Upper lobe of right lung (tissue), 1 donor: ENCODE results near the gene YEATS4. TPM values are rescaled to one million over a fixed set of nuclear protein-coding genes. Genes with fewer than 3 reads are reported as not detected.

Source experiments
- ATAC-seq: fragments of 200-7000 bp; cut with Tn5 transposase; one replicate; pipeline ENCODE4 v1.9.1; 2020; ENCODE audit warnings: mild to moderate bottlenecking, moderate library complexity
- DNase-seq: peaks from one replicate; pipeline ENCODE4 v3.0.0-alpha.2; 2020
- H3K27ac ChIP-seq: fragments of 200-600 bp; one replicate; pipeline ENCODE4 v1.8.0; 2022
- H3K27me3 ChIP-seq: fragments of 200-600 bp; one replicate; pipeline ENCODE4 v1.8.0; 2022; ENCODE audit warnings: mild to moderate bottlenecking
- H3K36me3 ChIP-seq: fragments of 200-600 bp; one replicate; pipeline ENCODE4 v1.8.0; 2022
- H3K4me1 ChIP-seq: fragments of 200-600 bp; one replicate; pipeline ENCODE4 v1.8.0; 2022
- H3K4me3 ChIP-seq: fragments of 200-600 bp; one replicate; pipeline ENCODE4 v1.8.0; 2022; ENCODE audit warnings: mild to moderate bottlenecking
- H3K9me3 ChIP-seq: fragments of 200-600 bp; one replicate; pipeline ENCODE4 v1.8.0; 2022
- CTCF ChIP-seq: fragments of 200-600 bp; IDR thresholded peaks from one replicate; pipeline ENCODE4 v1.8.0; 2022; ENCODE audit warnings: antibody characterized with exemption
- intact Hi-C: fragments of 100-400 bp; cut with DNase I; formaldehyde crosslinking; loops from one replicate; pipeline ENCODE4 v1.11.0; 2022
- total RNA-seq: library from RNA; stranded (reverse); fragmentation: NEBNext Ultra II Directional; extraction: Animal tissue kit (Norgen Biotek cat#: 25700); gene quantifications from one replicate; pipeline ENCODE4 v1.2.1, GENCODE V29; 2021
- donor health status: DM: no; HTN: yes; CAD: no; lungs with severe emphysema.

The YEATS4 gene
- total RNA-seq, 1 donor from 2014 or later: 11.4 TPM

- no peak overlapping the region for H3K4me3 ChIP-seq
- no peak for DNase-seq
- peak overlapping the region; percentile 42 for H3K27ac ChIP-seq
- H3K36me3 ChIP-seq: no peaks in the 10 kb centered on the region
- H3K9me3 ChIP-seq: no peaks in the 10 kb centered on the region
- ATAC-seq: no peak
- no peaks in the 10 kb centered on the region for H3K27me3 ChIP-seq
- intact Hi-C loops: no loop called here
- H3K4me1 ChIP-seq: peaks cover 41% of the 10 kb centered on the region
- no peak for TF ChIP-seq CTCF
These were observed 20.6 kb upstream of the YEATS4 start for GRCh38 chr12:69338936-69339335.

GRCh38 chr12:69339999-69340398, 19.5 kb upstream of the YEATS4 start:
- TF ChIP-seq CTCF: no peak
- Histone ChIP-seq H3K9me3 (no peaks in the 10 kb centered on the region), H3K4me3 (no peak overlapping the region), H3K27ac (peak overlapping the region; percentile 8), H3K4me1 (peaks cover 41% of the 10 kb centered on the region), H3K27me3 (no peaks in the 10 kb centered on the region), H3K36me3 (no peaks in the 10 kb centered on the region)
- ATAC-seq (peak; percentile 58), DNase-seq (no peak)
- intact Hi-C loops: no loop called here

GRCh38 chr12:69341328-69341727, 18.2 kb upstream of the YEATS4 start:
- intact Hi-C loops: no loop called here
- peaks cover 41% of the 10 kb centered on the region for H3K4me1 ChIP-seq
- H3K4me3 ChIP-seq: no peak overlapping the region
- no peaks in the 10 kb centered on the region for H3K36me3 ChIP-seq
- H3K9me3 ChIP-seq: no peaks in the 10 kb centered on the region
- no peak overlapping the region for H3K27ac ChIP-seq
- H3K27me3 ChIP-seq: no peaks in the 10 kb centered on the region
- TF ChIP-seq CTCF: no peak
- peak; percentile 79 for ATAC-seq
- no peak for DNase-seq

- H3K4me1 ChIP-seq: peaks cover 32% of the 10 kb centered on the region
- no peaks in the 10 kb centered on the region for H3K9me3 ChIP-seq
- no peak for ATAC-seq
- no peak for DNase-seq
- no peak overlapping the region for H3K4me3 ChIP-seq
- no peaks in the 10 kb centered on the region for H3K36me3 ChIP-seq
- no peaks in the 10 kb centered on the region for H3K27me3 ChIP-seq
- no peak for TF ChIP-seq CTCF
- H3K27ac ChIP-seq: no peak overlapping the region
- intact Hi-C loops: no loop called here
These were observed 17.1 kb upstream of the YEATS4 start for GRCh38 chr12:69342421-69342820.

GRCh38 chr12:69343357-69343756, 16.2 kb upstream of the YEATS4 start:
- peak; percentile 38 for ATAC-seq
- intact Hi-C loops: no loop called here
- no peak for DNase-seq
- H3K4me1 ChIP-seq: peaks cover 29% of the 10 kb centered on the region
- no peak for TF ChIP-seq CTCF
- H3K27me3 ChIP-seq: no peaks in the 10 kb centered on the region
- H3K27ac ChIP-seq: no peak overlapping the region
- no peaks in the 10 kb centered on the region for H3K9me3 ChIP-seq
- no peaks in the 10 kb centered on the region for H3K36me3 ChIP-seq
- H3K4me3 ChIP-seq: no peak overlapping the region

GRCh38 chr12:69343885-69344612, 15.5 kb upstream of the YEATS4 start:
- intact Hi-C loops: no loop called here
- Histone ChIP-seq H3K9me3 (no peaks in the 10 kb centered on the region), H3K4me3 (no peak overlapping the region), H3K27me3 (no peaks in the 10 kb centered on the region), H3K4me1 (peaks cover 23% of the 10 kb centered on the region), H3K36me3 (no peaks in the 10 kb centered on the region), H3K27ac (no peak overlapping the region)
- DNase-seq (no peak), ATAC-seq (no peak)
- no peak for TF ChIP-seq CTCF
